OCI-LY7 (cell line): Measurements from ENCODE around the gene CGNL1. TPM values are rescaled to one million over a fixed set of nuclear protein-coding genes. Genes with fewer than 3 reads are reported as not detected.

Experiments
- BruUV-seq: library from RNA; stranded (reverse); fragments of 400-500 nt; replicated peaks from 2 replicates; lab custom pipeline; 2021; lab: Mats Ljungman, UMichigan
- CTCF ChIA-PET: fragments of 300-600 bp; sonication (Branson Sonifier 250); formaldehyde crosslinking; loops from one replicate; lab custom pipeline; 2022; ENCODE audit warnings: antibody characterized with exemption; ENCODE audit not compliant: unreplicated experiment; lab: Charles Lee
- POLR2A ChIA-PET: fragments of 300-600 bp; sonication (Branson Sonifier 250); formaldehyde crosslinking; loops from one replicate; lab custom pipeline; 2022; ENCODE audit warnings: antibody characterized with exemption; lab: Charles Lee
- DNase-seq: peaks from one replicate; pipeline ENCODE4 v3.0.0-alpha.2; 2015; ENCODE audit warnings: low spot score
- H2AFZ ChIP-seq: fragments of 200-600 bp; sonication (generic), shearing (Covaris generic); 2 replicates; pipeline ENCODE4 v1.6.1; 2014; ENCODE audit warnings: mild to moderate bottlenecking, antibody characterized with exemption, low read length, moderate library complexity
- H3K27ac ChIP-seq: fragments of 200-600 bp; sonication (generic); 2 replicates; pipeline ENCODE4 v1.5.1; 2014; ENCODE audit warnings: mixed run types, low read depth, mild to moderate bottlenecking, moderate library complexity, low read length, inconsistent platforms; ENCODE audit not compliant: poor library complexity, severe bottlenecking
- H3K36me3 ChIP-seq: fragments of 200-600 bp; sonication (generic); 2 replicates; pipeline ENCODE4 v1.6.1; 2014; ENCODE audit warnings: mild to moderate bottlenecking, antibody characterized with exemption, low read length, moderate library complexity, mixed read lengths; ENCODE audit not compliant: insufficient read depth
- H3K4me1 ChIP-seq: fragments of 200-600 bp; sonication (generic); 2 replicates; pipeline ENCODE4 v1.5.1; 2014; ENCODE audit warnings: mild to moderate bottlenecking, low read length; ENCODE audit not compliant: insufficient read depth, poor library complexity, severe bottlenecking
- H3K4me2 ChIP-seq: fragments of 200-600 bp; sonication (generic); 2 replicates; pipeline ENCODE4 v1.6.1; 2014; ENCODE audit warnings: mild to moderate bottlenecking, low read length
- H3K4me3 ChIP-seq: fragments of 200-600 bp; sonication (generic); 2 replicates; pipeline ENCODE4 v1.5.1; 2014; ENCODE audit warnings: mild to moderate bottlenecking, low read depth, low read length; ENCODE audit not compliant: poor library complexity, severe bottlenecking
- H3K79me2 ChIP-seq: fragments of 200-600 bp; sonication (generic); 2 replicates; pipeline ENCODE4 v1.6.1; 2016; ENCODE audit warnings: low read depth, mild to moderate bottlenecking, low read length, moderate library complexity, mixed read lengths; ENCODE audit not compliant: insufficient read depth
- H3K9me2 ChIP-seq: fragments of 200-600 bp; sonication (generic); 2 replicates; pipeline ENCODE4 v1.6.1; 2016; ENCODE audit warnings: mild to moderate bottlenecking, low read length, mixed read lengths; ENCODE audit not compliant: insufficient read depth
- H3K9me3 ChIP-seq: fragments of 200-600 bp; sonication (generic); 2 replicates; pipeline ENCODE4 v1.6.1; 2014; ENCODE audit warnings: mild to moderate bottlenecking, mixed run types, low read length, mixed read lengths
- H4K20me1 ChIP-seq: fragments of 200-600 bp; sonication (generic); 2 replicates; pipeline ENCODE4 v1.6.1; 2014; ENCODE audit warnings: mild to moderate bottlenecking, antibody characterized with exemption, low read length, moderate library complexity, mixed read lengths; ENCODE audit not compliant: insufficient read depth
- CTCF ChIP-seq: fragments of 200-600 bp; sonication (generic); conservative IDR thresholded peaks from 2 replicates; pipeline ENCODE4 v1.5.1; 2014; ENCODE audit warnings: mild to moderate bottlenecking, antibody characterized with exemption, low read length, moderate library complexity, mixed read lengths
- EZH2phosphoT487 ChIP-seq: fragments of 200-600 bp; sonication (generic); IDR thresholded peaks from 2 replicates; pipeline ENCODE4 v1.6.1; 2018; ENCODE audit warnings: low read depth, borderline replicate concordance, mild to moderate bottlenecking, mixed run types, antibody characterized with exemption, low read length, moderate library complexity, mixed read lengths
- intact Hi-C: fragments of 100-400 bp; cut with micrococcal nuclease; formaldehyde crosslinking; loops from one replicate; pipeline ENCODE4 v1.10.0; 2022; ENCODE audit not compliant: unreplicated experiment
- total RNA-seq, 2 experiments: library from RNA; depleted of rRNA in 1 of 2; stranded (reverse); fragments of >200 nt in 1 of 2; shearing (Covaris generic) in 1 of 2; gene quantifications; 2 replicates each; pipeline ENCODE4 v1.2.3, GENCODE V29; 2014 to 2022

CGNL1 gene
- total RNA-seq, 2 experiments from 2014 or later, result 0.04 TPM; not detected in 1

GRCh38 chr15:57406062-57406772, 29.9 kb downstream of the CGNL1 start:
- DNase-seq, result no peak
- intact Hi-C loops, result no loop called here
- TF ChIP-seq EZH2phosphoT487, result no peak
- BruUV-seq, result no TSS peak
- no peak overlapping the region for H3K4me3 ChIP-seq
- H3K4me2 ChIP-seq, result no peak overlapping the region
- no peaks in the 10 kb centered on the region for H3K36me3 ChIP-seq
- no peaks in the 10 kb centered on the region for H3K9me2 ChIP-seq
- H3K4me1 ChIP-seq, result no peaks in the 10 kb centered on the region
- no peak overlapping the region for H3K27ac ChIP-seq
- CTCF ChIA-PET, result no interaction called here
- no peaks in the 10 kb centered on the region for H3K79me2 ChIP-seq
- H4K20me1 ChIP-seq, result no peaks in the 10 kb centered on the region
- no peaks in the 10 kb centered on the region for H3K9me3 ChIP-seq
- H2AFZ ChIP-seq, result no peak overlapping the region
- POLR2A ChIA-PET, result no interaction called here

GRCh38 chr15:57410373-57410772, 34.1 kb downstream of the CGNL1 start:
- H3K36me3 ChIP-seq, result no peaks in the 10 kb centered on the region
- H3K27ac ChIP-seq, result no peak overlapping the region
- no peaks in the 10 kb centered on the region for H4K20me1 ChIP-seq
- no peaks in the 10 kb centered on the region for H3K9me2 ChIP-seq
- H2AFZ ChIP-seq, result no peak overlapping the region
- no peak for DNase-seq
- ChIA-PET CTCF (no interaction called here), POLR2A (interaction anchor here (0.7 kb wide), 1 partner anchor 22 kb away, joined by 3 read pairs; no protein-coding TSS in a partner anchor)
- H3K4me3 ChIP-seq, result no peak overlapping the region
- H3K4me2 ChIP-seq, result no peak overlapping the region
- H3K79me2 ChIP-seq, result no peaks in the 10 kb centered on the region
- H3K9me3 ChIP-seq, result no peaks in the 10 kb centered on the region
- no peaks in the 10 kb centered on the region for H3K4me1 ChIP-seq
- BruUV-seq, result no TSS peak
- intact Hi-C loops, result no loop called here
- TF ChIP-seq CTCF, result no peak
- TF ChIP-seq EZH2phosphoT487, result no peak

- H3K27ac ChIP-seq, result no peak overlapping the region
- no peaks in the 10 kb centered on the region for H3K9me2 ChIP-seq
- no peaks in the 10 kb centered on the region for H4K20me1 ChIP-seq
- H3K4me2 ChIP-seq, result no peak overlapping the region
- no peak for TF ChIP-seq EZH2phosphoT487
- TF ChIP-seq CTCF, result no peak
- no peak overlapping the region for H3K4me3 ChIP-seq
- H3K9me3 ChIP-seq, result no peaks in the 10 kb centered on the region
- H2AFZ ChIP-seq, result no peak overlapping the region
- intact Hi-C loops, result no loop called here
- no TSS peak for BruUV-seq
- POLR2A ChIA-PET, result no interaction called here
- no peaks in the 10 kb centered on the region for H3K36me3 ChIP-seq
- no peaks in the 10 kb centered on the region for H3K4me1 ChIP-seq
- CTCF ChIA-PET, result no interaction called here
- no peak for DNase-seq
- H3K79me2 ChIP-seq, result no peaks in the 10 kb centered on the region
Observed at GRCh38 chr15:57411945-57412768, 35.9 kb downstream of the CGNL1 start.
